Fibroblast of the aortic adventitia (primary cell): ENCODE data around the gene TFEB. TPM values are rescaled to one million over a fixed set of nuclear protein-coding genes. Genes with fewer than 3 reads are reported as not detected.
A peak's percentile ranks its signal among the peaks of the same experiment; 100 is the strongest.

ENCODE experiments used
- DNase-seq: peaks from one replicate; pipeline ENCODE4 v3.0.0-alpha.2; 2010; ENCODE audit warnings: low read depth
- H3K4me3 ChIP-seq: 2 replicates; pipeline ENCODE4 v1.5.1; 2011; ENCODE audit warnings: low read depth, mild to moderate bottlenecking, control low read depth, low read length, moderate library complexity
- total RNA-seq: library from RNA; depleted of rRNA; stranded (reverse); fragments of >200 nt; gene quantifications from 2 replicates; pipeline ENCODE4 v1.2.3, GENCODE V29; 2012; ENCODE audit warnings: low replicate concordance
- TF ChIP-seq, protein P1 (sequence below): IDR thresholded peaks from 2 replicates; pipeline ENCODE4 v1.5.1; 2011; ENCODE audit warnings: mild to moderate bottlenecking, low read length, control low read depth, inconsistent platforms; ENCODE audit not compliant: insufficient read depth

The TFEB gene
- total RNA-seq, 1 donor = 5.1 TPM

- H3K4me3 ChIP-seq = no peak overlapping the region
- DNase-seq = no peak
- TF ChIP-seq, protein P1, sequence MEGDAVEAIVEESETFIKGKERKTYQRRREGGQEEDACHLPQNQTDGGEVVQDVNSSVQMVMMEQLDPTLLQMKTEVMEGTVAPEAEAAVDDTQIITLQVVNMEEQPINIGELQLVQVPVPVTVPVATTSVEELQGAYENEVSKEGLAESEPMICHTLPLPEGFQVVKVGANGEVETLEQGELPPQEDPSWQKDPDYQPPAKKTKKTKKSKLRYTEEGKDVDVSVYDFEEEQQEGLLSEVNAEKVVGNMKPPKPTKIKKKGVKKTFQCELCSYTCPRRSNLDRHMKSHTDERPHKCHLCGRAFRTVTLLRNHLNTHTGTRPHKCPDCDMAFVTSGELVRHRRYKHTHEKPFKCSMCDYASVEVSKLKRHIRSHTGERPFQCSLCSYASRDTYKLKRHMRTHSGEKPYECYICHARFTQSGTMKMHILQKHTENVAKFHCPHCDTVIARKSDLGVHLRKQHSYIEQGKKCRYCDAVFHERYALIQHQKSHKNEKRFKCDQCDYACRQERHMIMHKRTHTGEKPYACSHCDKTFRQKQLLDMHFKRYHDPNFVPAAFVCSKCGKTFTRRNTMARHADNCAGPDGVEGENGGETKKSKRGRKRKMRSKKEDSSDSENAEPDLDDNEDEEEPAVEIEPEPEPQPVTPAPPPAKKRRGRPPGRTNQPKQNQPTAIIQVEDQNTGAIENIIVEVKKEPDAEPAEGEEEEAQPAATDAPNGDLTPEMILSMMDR = no peak
Measured at GRCh38 chr6:41737591-41738130, 2.3 kb upstream of the TFEB start.

DNA sequence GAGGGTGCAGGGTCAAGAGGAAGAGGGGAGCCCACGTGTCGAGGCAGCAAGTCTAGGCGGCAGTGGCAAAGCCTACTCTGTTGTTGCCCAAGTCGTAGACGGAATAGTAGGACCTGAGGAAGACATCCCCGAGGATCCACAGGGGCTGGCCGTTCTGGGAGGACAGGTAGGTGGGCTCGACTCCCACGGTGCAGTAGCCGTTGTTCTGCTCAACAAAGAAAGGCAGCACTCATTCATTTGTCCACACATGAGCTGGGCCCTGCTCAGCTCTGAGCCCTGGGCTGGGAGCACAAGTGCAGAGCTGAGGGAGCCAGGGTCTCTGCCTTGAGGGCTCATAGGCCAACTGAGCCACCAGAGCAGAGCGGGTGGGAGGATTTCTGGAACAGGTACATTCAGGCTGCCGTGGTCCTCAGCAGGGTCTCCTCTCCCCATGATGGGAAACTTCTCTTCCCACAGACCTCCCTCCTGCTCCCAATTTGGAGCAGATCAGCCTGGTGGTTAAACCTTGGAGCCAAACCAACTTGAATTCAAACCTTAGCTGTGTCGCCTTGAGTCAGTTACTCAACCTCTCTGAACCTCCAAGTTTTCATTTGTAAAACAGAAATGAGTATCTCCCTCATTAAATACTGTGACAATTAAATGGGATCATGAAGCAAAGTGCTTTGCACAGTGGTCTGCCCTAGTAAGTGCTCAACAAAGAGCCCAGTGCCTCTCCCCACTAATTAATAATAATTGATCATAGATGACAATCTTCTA lies 1.6 kb upstream of the TFEB start:
- TF ChIP-seq, protein P1 = no peak
- no peak for DNase-seq
- no peak overlapping the region for H3K4me3 ChIP-seq

DNA sequence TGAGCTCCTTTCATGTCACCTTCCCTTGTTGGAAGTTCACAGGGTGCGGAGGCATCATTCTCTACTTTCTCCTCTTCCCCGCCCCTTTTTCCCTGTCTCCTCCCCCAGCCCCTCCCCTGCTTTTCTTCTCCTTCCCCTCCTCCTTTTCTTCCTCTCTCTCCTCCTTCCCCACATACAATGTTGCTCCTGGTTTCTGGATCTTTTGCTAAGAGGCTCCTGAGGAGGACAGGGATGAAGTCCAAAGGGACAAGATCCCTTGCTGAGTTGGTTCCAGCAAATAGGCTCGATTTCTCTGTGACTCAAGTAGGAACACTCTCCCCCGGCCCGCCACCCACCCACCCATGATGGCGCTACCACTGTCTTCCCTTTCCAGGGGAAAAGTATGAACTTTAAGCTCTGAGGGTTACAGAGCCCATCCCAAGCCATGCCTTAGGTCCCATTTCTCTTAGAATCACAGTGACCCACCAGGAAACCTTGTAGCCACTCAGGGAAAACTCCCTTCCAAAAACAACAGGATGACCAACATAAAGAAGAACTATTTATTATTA lies 852 bp upstream of the TFEB start:
- DNase-seq = no peak
- TF ChIP-seq, protein P1 = no peak
- H3K4me3 ChIP-seq = no peak overlapping the region

DNA sequence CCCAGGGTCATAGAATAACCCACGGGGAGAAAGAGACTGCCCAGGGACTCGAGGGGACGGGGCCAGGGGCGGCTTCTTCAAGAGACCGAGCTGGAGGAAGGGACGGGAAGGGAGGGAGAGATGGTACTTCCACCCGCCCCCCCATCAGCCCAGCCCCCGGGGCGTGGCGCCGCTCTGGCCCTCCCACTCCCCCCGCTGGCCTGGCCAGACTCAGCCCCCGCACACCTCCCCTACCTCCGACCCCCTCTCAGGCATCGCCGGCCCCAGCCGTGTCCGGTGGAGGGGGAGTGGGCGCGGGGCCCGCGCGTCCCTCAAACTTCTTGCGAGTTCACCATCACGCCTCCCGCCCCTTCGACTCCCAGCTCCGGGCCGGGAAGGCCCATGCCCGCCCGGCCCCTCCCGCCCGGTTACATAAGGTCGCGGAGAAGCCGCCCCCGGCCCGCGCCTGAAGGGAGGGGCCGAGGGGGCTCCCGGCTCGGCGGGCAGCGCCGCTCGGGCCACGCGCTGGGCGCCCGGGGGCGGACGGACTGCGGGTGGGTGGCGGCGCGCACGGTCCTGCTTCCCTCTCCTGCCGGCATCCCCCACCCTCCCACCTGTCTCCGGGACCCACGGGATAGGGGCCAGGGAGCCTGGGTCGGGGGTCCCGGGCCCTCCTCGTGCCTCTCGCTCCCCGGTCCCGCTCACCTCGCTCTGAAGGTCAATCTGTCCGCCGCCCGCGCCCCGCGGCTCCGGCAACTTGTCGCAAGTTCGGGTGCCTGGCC lies 562 bp downstream of the TFEB start:
- peak overlapping the region; percentile 75 for H3K4me3 ChIP-seq
- DNase-seq = peak; percentile 65
- TF ChIP-seq, protein P1 = no peak

- TF ChIP-seq, protein P1 = no peak
- peak overlapping the region; percentile 75 for H3K4me3 ChIP-seq
- DNase-seq = peak; percentile 46
Measured at GRCh38 chr6:41733707-41734665, 1.4 kb downstream of the TFEB start.

DNA sequence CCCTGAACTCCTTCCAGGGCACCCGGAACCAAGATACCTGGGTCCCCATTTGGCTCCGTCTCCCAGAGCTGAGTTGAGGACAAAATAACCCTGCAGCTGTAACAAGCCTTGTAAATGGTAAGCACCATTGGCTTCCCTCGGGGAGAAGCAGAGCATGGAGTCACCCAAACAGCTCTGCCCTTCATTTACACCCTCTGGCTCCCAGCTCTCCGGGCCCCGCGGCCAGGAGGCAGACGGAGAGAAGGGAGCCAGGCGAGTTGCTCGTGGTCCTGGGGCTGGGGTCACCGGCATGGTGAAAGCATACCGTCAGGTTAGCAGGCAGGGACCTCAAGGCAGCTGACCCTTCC lies 2.1 kb downstream of the TFEB start:
- TF ChIP-seq, protein P1 = no peak
- H3K4me3 ChIP-seq = peak overlapping the region; percentile 75
- no peak for DNase-seq
